Mammary epithelial cell (primary cell): ENCODE results near the gene WDFY3.

ENCODE experiments used
- CTCF ChIP-seq, 2 donors: IDR thresholded peaks in 1 of 2; conservative IDR thresholded peaks in 1 of 2; 2 replicates each; pipeline ENCODE4 v1.5.1; 2011 to 2012; ENCODE audit warnings: inconsistent platforms in 2 of 2, low read length in 2 of 2, mild to moderate bottlenecking in 2 of 2, control low read depth in 1 of 2, low read depth in 1 of 2; ENCODE audit not compliant: insufficient read depth in 1 of 2; ENCODE audit errors: extremely low read depth in 1 of 2
- EZH2 ChIP-seq: IDR thresholded peaks from 2 replicates; pipeline ENCODE4 v1.6.1; 2012; ENCODE audit warnings: low read length, inconsistent platforms, borderline replicate concordance

- no peak for TF ChIP-seq EZH2
- TF ChIP-seq CTCF (conservative IDR thresholded peaks at IDR 0.05 in 1 of 2, IDR thresholded peaks at IDR 0.05 in 1 of 2; ENCODE audit: extremely low read depth in 1 of 2, insufficient read depth in 1 of 2, low read depth in 1 of 2, low read length in 2 of 2), result no peak
These were observed 69.0 kb downstream of the WDFY3 start for GRCh38 chr4:84897516-84897915.
